NCI-H526 (cell line): ENCODE results near the gene CLDN5.
A peak's percentile ranks its signal among the peaks of the same experiment; 100 is the strongest.

Experiments
- DNase-seq, 2 experiments: peaks; one replicate each; lab custom pipeline; 2025; lab: John Stamatoyannopoulos, UW

The CLDN5 gene

DNA sequence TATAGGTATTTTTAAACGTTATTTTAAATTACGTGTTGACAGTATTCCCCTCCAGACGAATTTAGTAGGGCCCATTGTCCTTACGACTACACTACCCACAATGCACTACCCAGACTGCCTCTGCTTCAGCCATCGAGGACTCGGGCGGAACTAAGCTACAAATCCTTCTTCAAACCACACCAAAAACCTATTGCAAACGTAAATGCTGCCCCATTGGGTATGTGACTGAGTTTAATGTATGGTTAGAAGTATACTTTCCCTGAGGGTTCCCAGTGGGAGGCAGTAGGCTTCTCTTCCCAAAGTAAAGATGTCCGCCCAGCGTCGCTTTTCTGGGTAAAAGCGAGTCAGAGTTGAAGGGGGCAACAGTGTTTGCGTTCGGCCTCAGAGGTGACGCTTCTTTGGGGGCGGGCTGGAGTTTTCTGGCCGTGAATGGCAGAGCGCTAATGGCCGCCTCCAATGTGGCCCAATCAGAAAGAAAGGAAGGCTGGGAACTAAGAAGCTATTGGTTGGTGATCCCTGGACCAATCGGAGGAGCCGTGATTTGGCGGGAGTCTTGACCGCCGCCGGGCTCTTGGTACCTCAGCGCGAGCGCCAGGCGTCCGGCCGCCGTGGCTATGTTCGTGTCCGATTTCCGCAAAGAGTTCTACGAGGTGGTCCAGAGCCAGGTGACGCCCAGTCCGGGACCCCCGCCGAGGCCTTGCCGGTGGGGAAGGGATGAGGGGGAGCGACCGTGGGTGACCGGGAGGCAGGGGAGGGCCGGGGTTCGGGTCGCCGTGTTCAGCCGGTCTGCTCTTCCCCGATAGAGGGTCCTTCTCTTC is 44.6 kb downstream of the CLDN5 start, which contains the start of gene CDC45:
TSS of gene CDC45 (plus strand) at position 566 of the 818 bp plus-strand sequence. CDS start at position 615, 49 bp downstream.
- DNase-seq = peak; percentile 95 to 96

DNA sequence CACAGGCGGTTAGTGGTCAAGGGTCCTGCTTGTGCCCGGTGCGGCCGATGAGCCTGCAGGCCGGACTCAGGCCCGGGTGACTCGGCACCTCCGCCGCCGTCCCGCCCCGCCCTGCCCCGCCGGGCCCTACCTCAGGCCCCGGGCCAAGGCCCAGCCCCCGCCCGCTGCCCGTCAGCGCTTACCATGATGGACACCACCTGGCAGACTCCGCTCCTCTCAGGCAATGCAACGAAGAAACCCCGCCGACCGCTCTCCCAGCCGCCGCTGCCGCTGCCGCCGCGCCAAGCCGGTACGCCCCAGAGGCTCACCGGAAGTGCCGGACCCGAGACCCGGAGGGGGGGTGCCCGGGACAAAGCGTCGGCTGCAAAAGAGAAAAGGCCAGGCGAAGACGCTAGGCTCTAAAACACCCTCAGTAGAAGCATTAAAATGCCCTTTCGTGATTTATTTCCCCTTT is 45.3 kb downstream of the CLDN5 start, which contains the start of gene UFD1:
TSS of gene UFD1 (minus strand) at position 293 of the 454 bp plus-strand sequence. CDS start at position 185, 108 bp downstream.
- DNase-seq = peak; percentile 53 to 76

DNA sequence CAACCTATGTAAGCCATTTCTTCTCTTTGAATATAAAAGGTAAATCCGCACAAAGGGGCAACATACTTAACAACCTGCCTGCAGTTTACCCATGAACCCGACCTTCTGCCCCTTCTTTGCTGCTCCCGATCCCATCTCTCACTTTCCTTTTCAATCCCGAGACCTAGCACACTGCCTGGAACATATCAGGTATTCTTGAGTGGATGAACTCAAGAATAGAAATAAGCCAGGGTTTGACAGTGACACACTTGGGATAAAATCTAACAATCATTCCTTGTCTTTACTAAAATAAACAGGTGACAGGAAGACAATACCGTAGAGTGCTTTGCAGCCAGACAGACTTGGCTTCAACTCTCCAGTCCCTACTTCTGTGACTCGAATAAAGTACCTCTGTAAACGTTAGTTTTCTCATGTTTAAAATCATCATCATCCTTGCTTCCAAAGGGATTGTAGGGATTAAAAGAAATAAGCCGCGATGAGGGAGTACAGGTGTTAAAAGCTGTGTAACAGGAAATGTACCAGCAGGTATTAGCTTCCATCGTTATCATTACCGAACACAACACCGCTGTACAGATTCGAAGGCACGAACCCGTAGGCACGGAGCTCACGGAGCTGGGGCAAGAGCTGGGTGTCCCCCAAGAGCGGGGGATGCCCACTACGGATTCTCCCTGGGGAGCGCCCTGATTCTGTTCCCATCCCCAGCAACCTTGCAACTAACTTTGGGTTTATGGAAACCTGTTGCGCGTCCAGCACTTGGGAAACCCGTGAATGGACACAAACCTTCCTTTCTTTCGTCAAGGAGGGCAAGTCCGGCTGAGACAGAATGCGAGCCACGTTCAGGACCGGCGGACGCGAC is 45.9 kb downstream of the CLDN5 start:
- DNase-seq = no peak

DNA sequence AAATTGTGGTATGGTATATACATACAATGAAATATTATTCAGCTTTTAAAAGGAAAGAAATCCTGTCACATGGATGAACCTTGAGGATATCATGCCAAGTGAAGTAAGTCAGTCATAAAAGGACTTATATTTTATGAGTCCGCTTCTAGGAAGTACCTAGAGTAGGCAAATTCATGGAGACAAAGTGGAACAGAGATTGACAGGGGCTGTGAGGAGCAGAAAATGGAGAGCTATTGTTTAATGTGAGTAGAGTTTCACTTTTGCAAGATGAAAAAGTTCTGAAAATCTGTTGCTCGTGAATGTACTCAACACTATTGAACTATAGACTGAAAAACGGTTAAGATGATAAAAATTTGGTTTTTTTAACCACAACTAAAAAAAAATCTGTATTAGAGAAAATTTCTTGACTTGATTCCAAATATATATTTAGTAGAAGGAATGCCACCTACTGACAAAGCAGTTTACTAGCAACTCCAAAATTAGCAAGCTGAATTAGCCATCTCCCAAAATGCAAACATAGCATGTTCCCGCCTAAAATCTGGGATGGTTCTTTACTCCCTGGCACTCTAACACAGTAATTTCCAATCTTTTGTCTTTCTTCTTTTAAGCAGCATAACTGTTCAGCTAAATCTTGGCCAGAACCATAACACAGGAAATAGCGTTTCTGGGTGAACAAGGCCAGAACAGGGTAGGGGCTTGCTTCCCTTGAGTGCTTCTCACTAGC is 46.7 kb downstream of the CLDN5 start:
- no peak for DNase-seq

DNA sequence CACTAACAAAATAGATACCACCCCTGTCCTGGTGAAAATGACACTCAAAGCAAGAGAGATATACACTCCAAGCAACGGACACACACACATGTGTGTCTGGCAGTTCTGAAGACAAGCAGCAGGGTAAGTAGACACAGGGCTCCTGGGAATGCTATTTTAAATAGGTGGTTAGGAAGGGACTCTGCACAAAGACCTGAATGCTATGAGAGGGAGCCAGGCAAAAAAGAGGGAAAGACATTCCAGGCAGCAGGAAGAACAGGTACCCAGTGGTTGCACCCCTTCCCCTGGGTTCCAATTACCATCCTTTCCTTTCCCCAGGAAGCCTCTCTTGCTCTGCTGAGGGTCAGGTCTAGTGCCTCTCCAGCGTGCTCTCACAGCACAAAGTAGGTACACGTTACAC is 48.2 kb downstream of the CLDN5 start:
- no peak for DNase-seq

DNA sequence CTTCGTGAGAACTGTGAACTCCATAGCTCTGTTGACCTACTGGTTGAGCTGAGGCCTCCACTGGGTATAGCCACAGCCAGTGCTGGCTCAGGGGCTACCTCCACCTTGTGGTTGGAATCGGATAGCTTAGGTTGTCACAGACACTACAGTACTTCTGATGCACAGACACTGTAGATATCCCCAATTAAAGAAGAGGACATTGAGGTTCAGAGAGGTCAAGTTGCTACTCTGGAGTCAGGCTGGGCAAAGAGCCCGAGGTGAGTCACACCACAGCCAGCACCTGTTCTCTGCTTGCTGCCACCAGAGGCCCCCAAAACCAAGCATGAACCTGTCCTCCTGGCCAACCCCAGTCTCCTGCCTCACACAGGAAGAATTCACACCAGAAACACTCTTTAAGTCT is 50.6 kb downstream of the CLDN5 start:
- no peak for DNase-seq
